A673 (cell line): ENCODE data around the gene PLP2.

Experiments
- EZH2 ChIP-seq: fragments of 200-600 bp; sonication (generic); IDR thresholded peaks from 2 replicates; pipeline ENCODE4 v1.6.1; 2017; ENCODE audit warnings: borderline replicate concordance, low read depth, mild to moderate bottlenecking, mixed read lengths, antibody characterized with exemption, low read length; ENCODE audit not compliant: poor library complexity, severe bottlenecking
- TF ChIP-seq, protein P1 (sequence below): fragments of 300-800, 200-600 bp; sonication (generic); conservative IDR thresholded peaks from 2 replicates; pipeline ENCODE4 v1.5.1; 2017; ENCODE audit warnings: low read depth, mild to moderate bottlenecking, antibody characterized with exemption, low read length, moderate library complexity, mixed read lengths

GRCh38 chrX:49190821-49191573 is 19.3 kb downstream of the PLP2 start:
- TF ChIP-seq, protein P1, sequence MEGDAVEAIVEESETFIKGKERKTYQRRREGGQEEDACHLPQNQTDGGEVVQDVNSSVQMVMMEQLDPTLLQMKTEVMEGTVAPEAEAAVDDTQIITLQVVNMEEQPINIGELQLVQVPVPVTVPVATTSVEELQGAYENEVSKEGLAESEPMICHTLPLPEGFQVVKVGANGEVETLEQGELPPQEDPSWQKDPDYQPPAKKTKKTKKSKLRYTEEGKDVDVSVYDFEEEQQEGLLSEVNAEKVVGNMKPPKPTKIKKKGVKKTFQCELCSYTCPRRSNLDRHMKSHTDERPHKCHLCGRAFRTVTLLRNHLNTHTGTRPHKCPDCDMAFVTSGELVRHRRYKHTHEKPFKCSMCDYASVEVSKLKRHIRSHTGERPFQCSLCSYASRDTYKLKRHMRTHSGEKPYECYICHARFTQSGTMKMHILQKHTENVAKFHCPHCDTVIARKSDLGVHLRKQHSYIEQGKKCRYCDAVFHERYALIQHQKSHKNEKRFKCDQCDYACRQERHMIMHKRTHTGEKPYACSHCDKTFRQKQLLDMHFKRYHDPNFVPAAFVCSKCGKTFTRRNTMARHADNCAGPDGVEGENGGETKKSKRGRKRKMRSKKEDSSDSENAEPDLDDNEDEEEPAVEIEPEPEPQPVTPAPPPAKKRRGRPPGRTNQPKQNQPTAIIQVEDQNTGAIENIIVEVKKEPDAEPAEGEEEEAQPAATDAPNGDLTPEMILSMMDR, result no peak
- no peak for TF ChIP-seq EZH2
